MM.1S (cell line): ENCODE measurements around the gene ORC2.

ENCODE experiments used
- DNase-seq: peaks from one replicate; pipeline ENCODE4 v3.0.0-alpha.2; 2015
- H2AFZ ChIP-seq: fragments of 300-600 bp; sonication (generic); 2 replicates; pipeline ENCODE4 v1.6.0; 2016; ENCODE audit warnings: antibody characterized with exemption, low read length
- H3F3A ChIP-seq: fragments of 300-600 bp; sonication (generic); 2 replicates; pipeline ENCODE4 v1.6.1; 2016; ENCODE audit warnings: mild to moderate bottlenecking, antibody characterized with exemption, low read length, moderate library complexity, mixed read lengths; ENCODE audit not compliant: insufficient read depth
- H3K27ac ChIP-seq: fragments of 300-600 bp; sonication (generic); 2 replicates; pipeline ENCODE4 v1.5.1; 2016; ENCODE audit warnings: mild to moderate bottlenecking, low read length
- H3K27me3 ChIP-seq: fragments of 300-600 bp; sonication (generic); replicated peaks from 2 replicates; pipeline ENCODE4 v1.6.0; 2016; ENCODE audit warnings: low read length; ENCODE audit not compliant: insufficient read depth
- H3K36me3 ChIP-seq: fragments of 300-600 bp; sonication (generic); replicated peaks from 2 replicates; pipeline ENCODE4 v1.6.1; 2016; ENCODE audit warnings: mild to moderate bottlenecking, low read length, mixed read lengths; ENCODE audit not compliant: insufficient read depth
- H3K4me1 ChIP-seq: fragments of 300-600 bp; sonication (generic); 2 replicates; pipeline ENCODE4 v1.6.1; 2016; ENCODE audit warnings: low read length, mixed read lengths
- H3K4me2 ChIP-seq: fragments of 300-600 bp; sonication (generic); 2 replicates; pipeline ENCODE4 v1.6.0; 2016; ENCODE audit warnings: low read depth, low read length
- H3K4me3 ChIP-seq: fragments of 300-600 bp; sonication (generic); 2 replicates; pipeline ENCODE4 v1.5.1; 2016; ENCODE audit warnings: low read length, mixed read lengths
- H3K79me2 ChIP-seq: fragments of 300-600 bp; sonication (generic); 2 replicates; pipeline ENCODE4 v1.6.1; 2016; ENCODE audit warnings: mixed run types, low read length, mixed read lengths
- H3K9ac ChIP-seq: fragments of 300-600 bp; sonication (generic); 2 replicates; pipeline ENCODE4 v1.6.1; 2016; ENCODE audit warnings: low read length, mixed read lengths
- H3K9me2 ChIP-seq: fragments of 300-600 bp; sonication (generic); replicated peaks from 2 replicates; pipeline ENCODE4 v1.6.1; 2016; ENCODE audit warnings: mild to moderate bottlenecking, low read length, mixed read lengths; ENCODE audit not compliant: insufficient read depth
- H3K9me3 ChIP-seq: fragments of 300-600 bp; sonication (generic); replicated peaks from 2 replicates; pipeline ENCODE4 v1.6.1; 2016; ENCODE audit warnings: mild to moderate bottlenecking, low read length, mixed read lengths; ENCODE audit not compliant: insufficient read depth
- H4K20me1 ChIP-seq: fragments of 300-600 bp; sonication (generic); 2 replicates; pipeline ENCODE4 v1.6.1; 2016; ENCODE audit warnings: mild to moderate bottlenecking, low read length, moderate library complexity, mixed read lengths; ENCODE audit not compliant: insufficient read depth
- CTCF ChIP-seq: fragments of 300-600 bp; sonication (generic); IDR thresholded peaks from 2 replicates; pipeline ENCODE4 v1.5.1; 2016; ENCODE audit warnings: antibody characterized with exemption, low read length, mixed read lengths
- EZH2 ChIP-seq: fragments of 300-600 bp; sonication (generic); optimal IDR thresholded peaks from 2 replicates; pipeline ENCODE3; 2017; ENCODE audit warnings: low read depth, mild to moderate bottlenecking, antibody characterized with exemption, low read length, mixed read lengths
- EZH2phosphoT487 ChIP-seq: fragments of 300-600 bp; sonication (generic); IDR thresholded peaks from 2 replicates; pipeline ENCODE4 v1.6.1; 2018; ENCODE audit warnings: antibody characterized with exemption, low read length

The ORC2 gene

GRCh38 chr2:200878289-200878880, 85.1 kb downstream of the ORC2 start:
- no peaks in the 10 kb centered on the region for H3K79me2 ChIP-seq
- H3F3A ChIP-seq: no peaks in the 10 kb centered on the region
- H3K4me1 ChIP-seq: no peaks in the 10 kb centered on the region
- DNase-seq: no peak
- TF ChIP-seq CTCF (no peak), EZH2 (no peak), EZH2phosphoT487 (no peak)
- no peak overlapping the region for H3K4me3 ChIP-seq
- H3K4me2 ChIP-seq: no peak overlapping the region
- H3K9ac ChIP-seq: no peak overlapping the region
- no peak overlapping the region for H2AFZ ChIP-seq
- no peaks in the 10 kb centered on the region for H3K9me3 ChIP-seq
- H3K27ac ChIP-seq: no peak overlapping the region
- H3K27me3 ChIP-seq: no peaks in the 10 kb centered on the region
- H3K36me3 ChIP-seq: no peaks in the 10 kb centered on the region
- no peaks in the 10 kb centered on the region for H3K9me2 ChIP-seq
- no peaks in the 10 kb centered on the region for H4K20me1 ChIP-seq

- H3K79me2 ChIP-seq: no peaks in the 10 kb centered on the region
- no peak overlapping the region for H3K4me3 ChIP-seq
- TF ChIP-seq CTCF (no peak), EZH2 (no peak), EZH2phosphoT487 (no peak)
- H3K9me3 ChIP-seq: no peaks in the 10 kb centered on the region
- no peak overlapping the region for H3K4me2 ChIP-seq
- H3K9ac ChIP-seq: no peak overlapping the region
- H3K36me3 ChIP-seq: no peaks in the 10 kb centered on the region
- DNase-seq: no peak
- no peaks in the 10 kb centered on the region for H4K20me1 ChIP-seq
- H3K27ac ChIP-seq: no peak overlapping the region
- H3F3A ChIP-seq: no peaks in the 10 kb centered on the region
- H3K9me2 ChIP-seq: no peaks in the 10 kb centered on the region
- H2AFZ ChIP-seq: no peak overlapping the region
- no peaks in the 10 kb centered on the region for H3K27me3 ChIP-seq
- no peaks in the 10 kb centered on the region for H3K4me1 ChIP-seq
Observed at GRCh38 chr2:200877443-200877842, 86.0 kb downstream of the ORC2 start.

- Histone ChIP-seq H3K27me3 (no peaks in the 10 kb centered on the region), H3K27ac (no peak overlapping the region), H3K9me3 (no peaks in the 10 kb centered on the region), H3K4me2 (no peak overlapping the region), H3K9ac (no peak overlapping the region), H3F3A (no peaks in the 10 kb centered on the region), H3K4me3 (no peak overlapping the region), H3K79me2 (no peaks in the 10 kb centered on the region), H3K36me3 (no peaks in the 10 kb centered on the region; the same call in 1 of the 2 replicates), H4K20me1 (no peaks in the 10 kb centered on the region), H3K9me2 (no peaks in the 10 kb centered on the region), H3K4me1 (0 out of 2 replicates have a peak, but pooled peaks cover 5% of the 10 kb centered on the region), H2AFZ (no peak overlapping the region)
- DNase-seq: no peak
- no peak for TF ChIP-seq CTCF
- no peak for TF ChIP-seq EZH2phosphoT487
- TF ChIP-seq EZH2: no peak
Observed at GRCh38 chr2:200873560-200873959, 89.9 kb downstream of the ORC2 start.
